Esophagus muscularis mucosa (tissue), 4 donors: ENCODE measurements around the gene ANKRD16. TPM values are rescaled to one million over a fixed set of nuclear protein-coding genes. Genes with fewer than 3 reads are reported as not detected.

Experiments
- DNase-seq: peaks from one replicate; pipeline ENCODE4 v3.0.0-alpha.2; 2017; ENCODE audit errors: extremely low spot score
- H3K27ac ChIP-seq, 4 donors: fragments of 200-600 bp; sonication (generic); replicated peaks in 1 of 4; 1 replicate in 3 of 4; 2 replicates in 1 of 4; pipeline ENCODE4 v1.5.1; 2016 to 2019; ENCODE audit warnings: mild to moderate bottlenecking in 1 of 4
- H3K27me3 ChIP-seq, 4 donors: fragments of 200-600 bp; sonication (generic); one replicate each; pipeline versions ENCODE4 v1.5.1 to v1.6.0; 2016 to 2019
- H3K36me3 ChIP-seq, 4 donors: fragments of 200-600 bp; sonication (generic); one replicate each; pipeline ENCODE4 v1.5.1; 2016 to 2019
- H3K4me1 ChIP-seq, 4 donors: fragments of 200-600 bp; sonication (generic); one replicate each; pipeline ENCODE4 v1.5.1; 2016 to 2019
- H3K4me3 ChIP-seq, 4 donors: fragments of 200-600 bp; sonication (generic); 1 replicate in 2 of 4; 2 replicates in 2 of 4; pipeline ENCODE4 v1.5.1; 2016 to 2019; ENCODE audit warnings: mild to moderate bottlenecking in 4 of 4, moderate library complexity in 1 of 4
- H3K9me3 ChIP-seq, 4 donors: fragments of 200-600 bp; sonication (generic); 1 replicate in 3 of 4; 2 replicates in 1 of 4; pipeline ENCODE4 v1.5.1; 2016 to 2019
- CTCF ChIP-seq, 3 experiments: fragments of 200-600 bp in 2 of 3; fragments of 450-650 bp in 1 of 3; sonication (generic) in 2 of 3; IDR thresholded peaks; one replicate each; pipeline ENCODE4 v1.5.1; 2017 to 2019; ENCODE audit warnings: antibody characterized with exemption in 3 of 3, mild to moderate bottlenecking in 2 of 3, moderate library complexity in 1 of 3
- EP300 ChIP-seq: sonication (generic); formaldehyde crosslinking; IDR thresholded peaks from one replicate; pipeline ENCODE4 v1.6.1; 2017; ENCODE audit warnings: antibody characterized with exemption
- POLR2A ChIP-seq: fragments of 450-650 bp; IDR thresholded peaks from one replicate; pipeline ENCODE4 v1.6.1; 2017; ENCODE audit warnings: antibody characterized with exemption, moderate library complexity, mild to moderate bottlenecking, low read depth
- POLR2AphosphoS5 ChIP-seq, 2 donors: sonication (generic); formaldehyde crosslinking; IDR thresholded peaks; one replicate each; pipeline ENCODE4 v1.6.1; 2017; ENCODE audit warnings: antibody characterized with exemption in 2 of 2
- WGBS: methylation state at CpG from one replicate; pipeline ENCODE4 v1.1.5; 2018; 5-methylcytosine and 5-hydroxymethylcytosine counted together
- intact Hi-C: fragments of 100-400 bp; cut with DNase I; formaldehyde crosslinking; loops from one replicate; pipeline ENCODE4 v1.15.1; 2023
- total RNA-seq, 4 donors: library from RNA; depleted of rRNA; stranded (reverse); fragments of >200 nt; gene quantifications; one replicate each; pipeline versions ENCODE4 v1.1.0 to v1.2.1, GENCODE V29; 2016

Gene ANKRD16
- total RNA-seq, 4 donors from 2014 or later, result 5.1 to 9.0 (median 5.9) TPM

- no peaks in the 10 kb centered on the region for H3K9me3 ChIP-seq
- WGBS, result 89% methylated on average over 6 of the region's 6 CpGs
- DNase-seq, result no peak
- intact Hi-C loops, result no loop called here
- H3K36me3 ChIP-seq, result no peaks in the 10 kb centered on the region
- H3K27ac ChIP-seq, result no peak overlapping the region
- H3K4me1 ChIP-seq, result peaks cover 8 to 13% (median 10%) of the 10 kb centered on the region in 4 donors
- no peak for TF ChIP-seq EP300
- TF ChIP-seq POLR2AphosphoS5 (IDR thresholded peaks at IDR 0.05), result no peak
- no peak for TF ChIP-seq POLR2A
- no peak for TF ChIP-seq CTCF (IDR thresholded peaks at IDR 0.05)
- no peak overlapping the region for H3K4me3 ChIP-seq
- H3K27me3 ChIP-seq, result no peaks in the 10 kb centered on the region
These were observed 70.8 kb downstream of the ANKRD16 start for GRCh38 chr10:5818894-5819293.

- WGBS, result 90% methylated on average over 2 of the region's 2 CpGs
- H3K36me3 ChIP-seq, result no peaks in the 10 kb centered on the region
- no peak overlapping the region for H3K27ac ChIP-seq
- no peak overlapping the region for H3K4me3 ChIP-seq
- TF ChIP-seq EP300 (no peak), CTCF (IDR thresholded peaks at IDR 0.05) (no peak), POLR2A (no peak), POLR2AphosphoS5 (IDR thresholded peaks at IDR 0.05) (no peak)
- intact Hi-C loops, result no loop called here
- no peak for DNase-seq
- H3K4me1 ChIP-seq, result peaks cover 8 to 14% (median 11%) of the 10 kb centered on the region in 4 donors
- H3K27me3 ChIP-seq, result no peaks in the 10 kb centered on the region
- no peaks in the 10 kb centered on the region for H3K9me3 ChIP-seq
These were observed 71.7 kb downstream of the ANKRD16 start for GRCh38 chr10:5818048-5818331.

- H3K4me1 ChIP-seq, result peaks cover 8 to 14% (median 11%) of the 10 kb centered on the region in 4 donors
- 87% methylated on average over 4 of the region's 4 CpGs for WGBS
- no peak overlapping the region for H3K27ac ChIP-seq
- intact Hi-C loops, result no loop called here
- H3K9me3 ChIP-seq, result no peaks in the 10 kb centered on the region
- DNase-seq, result no peak
- H3K27me3 ChIP-seq, result no peaks in the 10 kb centered on the region
- no peak overlapping the region for H3K4me3 ChIP-seq
- no peaks in the 10 kb centered on the region for H3K36me3 ChIP-seq
- TF ChIP-seq POLR2AphosphoS5 (IDR thresholded peaks at IDR 0.05) (no peak), EP300 (no peak)
These were observed 72.2 kb downstream of the ANKRD16 start for GRCh38 chr10:5817322-5818047.

GRCh38 chr10:5816170-5816569 is 73.5 kb downstream of the ANKRD16 start:
- H3K9me3 ChIP-seq, result no peaks in the 10 kb centered on the region
- H3K27me3 ChIP-seq, result no peaks in the 10 kb centered on the region
- no peak for DNase-seq
- peaks cover 16 to 23% (median 22%) of the 10 kb centered on the region in 4 donors for H3K4me1 ChIP-seq
- no peak for TF ChIP-seq POLR2AphosphoS5 (IDR thresholded peaks at IDR 0.05)
- no peak for TF ChIP-seq CTCF (IDR thresholded peaks at IDR 0.05)
- no peak for TF ChIP-seq POLR2A
- TF ChIP-seq EP300, result no peak
- no peak overlapping the region for H3K4me3 ChIP-seq
- H3K36me3 ChIP-seq, result no peaks in the 10 kb centered on the region
- intact Hi-C loops, result no loop called here
- H3K27ac ChIP-seq, result no peak overlapping the region

- H3K9me3 ChIP-seq, result no peaks in the 10 kb centered on the region
- H3K4me1 ChIP-seq, result peaks cover 32 to 41% (median 39%) of the 10 kb centered on the region in 4 donors
- no peaks in the 10 kb centered on the region for H3K36me3 ChIP-seq
- intact Hi-C loops, result loop anchor here (5.0 kb wide), 4 partner anchors 37 to 127 kb away; partner anchors contain the start of gene FBH1
- whole genome bisulfite sequencing, result 30% methylated on average over 11 of the region's 12 CpGs
- no peaks in the 10 kb centered on the region for H3K27me3 ChIP-seq
- TF ChIP-seq POLR2A (no peak), EP300 (no peak), CTCF (IDR thresholded peaks at IDR 0.05) (no peak), POLR2AphosphoS5 (IDR thresholded peaks at IDR 0.05) (no peak)
- no peak for DNase-seq
- peak overlapping the region; percentile 81 to 100 (median 96) for H3K4me3 ChIP-seq
- H3K27ac ChIP-seq, result peak overlapping the region; percentile 98 to 99 (median 98)
These were observed 75.3 kb downstream of the ANKRD16 start for GRCh38 chr10:5814110-5815107.
